Mesodermal cell (in vitro differentiated cells): ENCODE results near the gene TENT4A.
A peak's percentile ranks its signal among the peaks of the same experiment; 100 is the strongest.

ENCODE experiments used
- H3K27ac ChIP-seq: 2 replicates; pipeline ENCODE4 v1.7.0; 2013; ENCODE audit warnings: mild to moderate bottlenecking, low read depth, low read length, moderate library complexity; ENCODE audit not compliant: severe bottlenecking
- H3K36me3 ChIP-seq: 2 replicates; pipeline ENCODE4 v1.7.1; 2013; ENCODE audit warnings: mild to moderate bottlenecking, low read length, moderate library complexity; ENCODE audit not compliant: control insufficient read depth, insufficient read depth
- H3K4me1 ChIP-seq: one replicate; pipeline ENCODE4 v1.7.1; 2013; ENCODE audit warnings: mild to moderate bottlenecking, low read length; ENCODE audit not compliant: insufficient read depth, control insufficient read depth, poor library complexity, severe bottlenecking
- H3K4me3 ChIP-seq: 2 replicates; pipeline ENCODE4 v1.7.0; 2013; ENCODE audit warnings: low read length, control low read depth, mild to moderate bottlenecking; ENCODE audit not compliant: insufficient read depth, poor library complexity, severe bottlenecking; ENCODE audit errors: extremely low read depth
- H3K9me3 ChIP-seq: 2 replicates; pipeline ENCODE4 v1.7.1; 2013; ENCODE audit warnings: mild to moderate bottlenecking, low read length, moderate library complexity; ENCODE audit not compliant: control insufficient read depth
- WGBS, 2 experiments: methylation state at CpG; one replicate each; pipeline ENCODE4 v1.1.5; 2013; ENCODE audit warnings: missing lambda C conversion rate in 2 of 2; ENCODE audit not compliant: insufficient coverage in 2 of 2; 5-methylcytosine and 5-hydroxymethylcytosine counted together

Gene TENT4A

GRCh38 chr5:6710070-6710469 lies 3.2 kb upstream of the TENT4A start:
- H3K36me3 ChIP-seq = no peaks in the 10 kb centered on the region
- H3K4me1 ChIP-seq = peaks cover 12% of the 10 kb centered on the region
- no peak overlapping the region for H3K27ac ChIP-seq
- WGBS, 2 experiments = 93 to 97% methylated on average over 2 to 5 of the region's 5 CpGs
- no peaks in the 10 kb centered on the region for H3K9me3 ChIP-seq
- no peak overlapping the region for H3K4me3 ChIP-seq

DNA sequence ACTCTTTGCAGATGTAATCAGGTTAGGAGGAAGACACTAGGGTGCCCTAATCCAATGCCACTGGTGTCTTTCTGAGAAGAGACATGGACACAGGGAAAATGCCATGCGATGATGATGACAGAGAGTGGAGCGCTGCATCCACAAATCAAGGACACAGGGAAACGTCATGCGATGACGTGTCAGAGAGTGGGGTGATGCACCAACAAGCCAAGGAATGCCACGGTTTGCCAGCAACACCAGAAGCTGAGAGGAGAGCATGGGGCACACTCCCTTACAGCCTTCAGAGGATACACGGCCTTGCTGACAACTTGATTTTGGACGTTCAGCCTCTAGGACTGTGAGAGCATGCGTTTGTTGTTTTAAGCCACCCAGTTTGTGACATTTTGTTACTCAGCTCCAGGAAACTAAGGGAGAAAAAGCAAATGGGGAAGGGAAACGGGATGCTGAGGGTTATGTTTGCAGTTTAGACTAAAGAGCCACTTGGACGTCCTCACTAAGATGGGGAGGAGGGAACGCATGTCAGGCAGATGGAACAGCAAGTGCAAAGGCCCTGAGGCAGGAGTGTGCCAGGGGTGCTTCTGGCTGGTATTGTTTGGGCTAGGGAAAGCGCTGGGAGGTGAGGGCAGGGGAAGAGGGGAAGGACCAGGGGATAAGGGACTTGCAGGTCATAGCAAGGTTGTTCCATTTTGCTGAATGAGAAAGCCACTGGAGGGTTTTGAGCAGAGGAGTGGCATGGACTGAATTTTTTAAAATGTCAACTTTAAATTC lies 2.5 kb upstream of the TENT4A start:
- Histone ChIP-seq H3K27ac (no peak overlapping the region), H3K4me1 (peaks cover 13% of the 10 kb centered on the region), H3K9me3 (no peaks in the 10 kb centered on the region), H3K4me3 (no peak overlapping the region), H3K36me3 (no peaks in the 10 kb centered on the region)
- 85 to 86% methylated on average over 13 of the region's 13 CpGs for WGBS, 2 experiments

- peaks cover 13% of the 10 kb centered on the region for H3K4me1 ChIP-seq
- peak overlapping the region; percentile 93 for H3K27ac ChIP-seq
- H3K36me3 ChIP-seq = peaks cover 3% of the 10 kb centered on the region
- H3K4me3 ChIP-seq = peak overlapping the region; percentile 64
- WGBS, 2 experiments = 65 to 88% methylated on average over 4 to 10 of the region's 15 CpGs
- H3K9me3 ChIP-seq = no peaks in the 10 kb centered on the region
These were observed 1.7 kb upstream of the TENT4A start for GRCh38 chr5:6711409-6712141.

- Histone ChIP-seq H3K4me3 (peak overlapping the region; percentile 64), H3K4me1 (peaks cover 16% of the 10 kb centered on the region), H3K9me3 (no peaks in the 10 kb centered on the region), H3K36me3 (peaks cover 9% of the 10 kb centered on the region), H3K27ac (peak overlapping the region; percentile 93)
- WGBS, 2 experiments = 0 to 1% methylated on average over 32 to 35 of the region's 36 CpGs
These were observed 1.1 kb upstream of the TENT4A start for GRCh38 chr5:6712142-6712576.

GRCh38 chr5:6712577-6713273 lies 507 bp upstream of the TENT4A start:
- peak overlapping the region; percentile 93 for H3K27ac ChIP-seq
- no peaks in the 10 kb centered on the region for H3K9me3 ChIP-seq
- H3K4me1 ChIP-seq = peaks cover 18% of the 10 kb centered on the region
- WGBS, 2 experiments = 0 to 1% methylated on average over 46 to 81 of the region's 85 CpGs
- peaks cover 14% of the 10 kb centered on the region for H3K36me3 ChIP-seq
- H3K4me3 ChIP-seq = peak overlapping the region; percentile 64

- WGBS, 2 experiments = 0% methylated on average over 66 to 72 of the region's 99 CpGs
- Histone ChIP-seq H3K4me3 (peak overlapping the region; percentile 54), H3K27ac (no peak overlapping the region), H3K36me3 (peaks cover 30% of the 10 kb centered on the region), H3K4me1 (peaks cover 18% of the 10 kb centered on the region), H3K9me3 (no peaks in the 10 kb centered on the region)
These were observed 1.2 kb downstream of the TENT4A start for GRCh38 chr5:6714226-6715041.

GRCh38 chr5:6715271-6715670 lies 2.0 kb downstream of the TENT4A start:
- WGBS, 2 experiments = 71 to 89% methylated on average over 3 to 5 of the region's 6 CpGs
- Histone ChIP-seq H3K4me3 (peak overlapping the region; percentile 54), H3K27ac (no peak overlapping the region), H3K9me3 (no peaks in the 10 kb centered on the region), H3K4me1 (peaks cover 18% of the 10 kb centered on the region), H3K36me3 (peaks cover 35% of the 10 kb centered on the region)

GRCh38 chr5:6715758-6716628 lies 2.8 kb downstream of the TENT4A start:
- Histone ChIP-seq H3K9me3 (no peaks in the 10 kb centered on the region), H3K36me3 (peaks cover 35% of the 10 kb centered on the region), H3K4me1 (peaks cover 21% of the 10 kb centered on the region), H3K27ac (no peak overlapping the region), H3K4me3 (peak overlapping the region; percentile 54)
- 90 to 94% methylated on average over 14 to 15 of the region's 17 CpGs for WGBS, 2 experiments

GRCh38 chr5:6716629-6717149 lies 3.5 kb downstream of the TENT4A start:
- peaks cover 35% of the 10 kb centered on the region for H3K36me3 ChIP-seq
- H3K4me3 ChIP-seq = no peak overlapping the region
- H3K27ac ChIP-seq = no peak overlapping the region
- H3K9me3 ChIP-seq = no peaks in the 10 kb centered on the region
- WGBS, 2 experiments = 90 to 100% methylated on average over 1 to 3 of the region's 4 CpGs
- peaks cover 22% of the 10 kb centered on the region for H3K4me1 ChIP-seq
